ENCODE measurements around the gene VPS18.

The VPS18 gene

DNA sequence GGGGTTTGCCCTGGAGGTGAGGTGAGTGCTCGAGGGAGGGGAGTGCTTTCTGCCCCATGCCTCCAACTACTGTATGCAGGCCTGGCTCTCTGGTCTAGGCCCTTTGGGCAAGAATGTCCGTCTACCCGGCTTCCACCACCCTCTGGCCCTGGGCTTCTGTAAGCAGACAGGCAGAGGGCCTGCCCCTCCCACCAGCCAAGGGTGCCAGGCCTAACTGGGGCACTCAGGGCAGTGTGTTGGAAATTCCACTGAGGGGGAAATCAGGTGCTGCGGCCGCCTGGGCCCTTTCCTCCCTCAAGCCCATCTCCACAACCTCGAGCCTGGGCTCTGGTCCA is 44.3 kb downstream of the VPS18 start:
- DNase-seq, result no peak

DNA sequence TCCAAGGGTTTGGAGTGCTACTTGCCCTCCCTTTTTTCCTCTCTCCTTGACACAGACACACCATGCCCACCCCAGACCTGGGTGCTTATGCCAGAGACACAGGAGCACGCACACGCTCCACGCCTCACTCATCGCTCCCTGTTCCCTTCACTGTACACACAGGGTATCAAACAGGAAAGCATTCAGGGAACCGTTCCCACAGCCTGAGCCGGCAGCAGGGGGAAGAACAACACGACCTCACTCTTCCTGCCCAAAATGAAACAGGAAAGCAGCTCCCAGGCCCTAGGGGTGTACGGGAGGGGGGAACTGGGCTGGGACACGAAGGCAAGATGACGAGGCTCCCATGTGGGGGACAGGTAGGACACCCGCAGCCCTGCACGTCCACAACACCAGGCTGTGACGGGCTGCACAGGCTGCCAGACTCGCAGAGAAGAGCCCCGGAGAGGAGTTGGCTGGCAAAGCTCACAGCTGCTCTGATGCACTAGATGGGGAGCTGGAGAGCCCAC is 46.1 kb downstream of the VPS18 start:
- no peak for DNase-seq

DNA sequence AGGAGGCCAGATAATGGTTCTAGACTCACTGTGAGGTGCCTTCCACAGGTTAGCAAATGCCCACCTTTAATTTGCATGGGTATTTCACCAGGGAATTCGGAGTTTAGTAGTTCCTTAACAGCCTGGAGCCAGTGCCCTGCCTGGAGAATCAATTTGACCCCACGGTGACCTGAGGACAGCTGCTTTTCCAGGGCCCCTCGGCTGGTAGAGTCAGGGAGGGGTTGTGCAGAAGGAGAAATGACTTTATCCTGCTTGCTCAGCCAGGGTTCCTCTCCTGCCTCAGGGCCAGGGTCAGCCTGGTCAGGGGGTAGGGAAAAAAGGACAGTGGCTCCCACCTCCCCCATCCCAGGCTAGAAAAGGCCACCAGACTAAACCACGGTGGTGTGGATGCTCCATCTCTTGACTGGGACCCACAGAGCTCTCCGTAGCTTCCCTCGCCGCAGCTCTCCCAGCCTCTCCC is 46.8 kb downstream of the VPS18 start:
- DNase-seq, result peak; percentile 23

DNA sequence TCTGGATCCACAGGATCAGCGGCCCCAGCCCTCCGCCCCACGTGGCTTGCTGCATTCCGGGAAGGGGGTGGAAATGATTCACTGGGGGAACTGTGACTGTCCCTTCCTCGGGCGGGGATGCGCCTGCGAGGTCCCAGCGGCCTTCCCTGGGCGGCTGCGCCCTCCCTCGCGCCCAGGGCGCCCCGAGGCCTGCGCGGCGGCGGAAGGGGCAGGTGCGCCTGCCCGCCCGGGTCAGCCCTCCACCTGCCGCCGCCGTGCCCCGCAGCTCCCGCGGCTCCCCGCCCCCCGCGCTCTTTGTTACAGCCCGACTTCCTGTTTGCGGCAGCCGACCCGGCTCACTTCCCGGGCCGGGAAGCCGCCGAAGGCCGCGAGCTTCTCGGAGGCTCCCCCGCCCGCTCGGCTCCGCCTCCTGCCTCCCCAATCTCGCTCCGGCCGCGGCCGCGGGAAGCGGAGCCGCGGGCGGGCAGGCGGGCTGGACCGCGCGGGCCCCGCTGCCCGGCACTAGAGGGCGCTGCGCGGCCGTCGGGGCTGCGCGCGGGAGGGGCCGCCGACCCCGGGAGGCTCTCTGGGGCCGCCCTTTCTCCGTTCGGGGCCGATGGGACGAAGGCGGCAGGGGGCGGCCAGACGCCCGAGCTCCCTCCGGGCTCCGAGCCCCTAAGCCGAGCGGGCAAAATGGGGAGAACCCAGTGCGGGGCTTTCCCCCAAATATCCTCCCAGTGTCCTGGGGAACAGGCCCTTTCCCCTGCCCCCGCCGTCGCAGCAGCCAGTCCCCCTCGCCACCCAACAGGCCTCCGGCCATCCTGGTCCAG is 47.5 kb downstream of the VPS18 start:
- peak; percentile 70 for DNase-seq

DNA sequence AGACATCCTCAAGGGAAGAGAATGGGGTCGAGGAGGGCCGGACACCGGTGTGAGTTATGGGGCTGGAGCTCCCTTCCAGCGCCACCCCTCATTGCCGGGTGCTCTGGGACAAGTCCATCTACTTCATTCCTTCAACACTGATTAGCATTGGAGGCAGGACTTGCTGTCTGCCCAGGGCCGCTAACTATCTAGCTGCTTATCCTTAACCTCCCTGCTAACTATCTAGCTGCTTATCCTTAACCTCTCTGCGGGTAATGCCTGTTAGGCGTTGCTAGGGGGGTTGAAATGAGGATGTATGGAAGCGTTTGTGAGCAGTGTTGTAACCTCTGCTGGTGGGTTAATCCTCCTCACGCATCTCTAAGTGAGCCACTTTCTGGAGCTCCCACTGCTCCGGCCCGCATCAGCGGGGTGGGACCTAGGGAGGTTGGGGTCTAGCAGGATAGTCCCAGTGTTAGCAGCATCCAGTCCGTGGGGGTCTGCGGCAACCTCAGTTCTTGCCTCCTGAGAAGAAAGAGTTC is 48.1 kb downstream of the VPS18 start:
- DNase-seq, result peak; percentile 71

DNA sequence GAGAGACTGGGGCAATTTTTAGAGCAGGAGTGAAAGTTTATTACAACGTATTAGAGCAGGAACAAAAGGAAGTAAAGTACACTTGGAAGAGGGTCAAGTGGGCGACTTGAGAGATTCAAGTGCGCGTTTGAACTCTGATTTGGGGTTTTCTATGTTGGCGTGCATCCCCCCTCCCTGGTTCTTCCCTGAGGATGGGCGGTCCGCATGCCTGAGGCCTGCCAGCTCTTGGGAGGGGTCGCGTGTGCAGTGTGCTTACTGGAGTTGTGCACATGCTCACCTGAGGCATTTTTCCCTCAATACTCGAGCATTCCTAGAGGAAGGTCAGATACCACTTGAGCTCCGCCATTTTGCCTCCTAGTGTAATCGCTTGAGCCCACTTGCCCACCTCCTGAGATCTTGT is 48.6 kb downstream of the VPS18 start:
- no peak for DNase-seq

DNA sequence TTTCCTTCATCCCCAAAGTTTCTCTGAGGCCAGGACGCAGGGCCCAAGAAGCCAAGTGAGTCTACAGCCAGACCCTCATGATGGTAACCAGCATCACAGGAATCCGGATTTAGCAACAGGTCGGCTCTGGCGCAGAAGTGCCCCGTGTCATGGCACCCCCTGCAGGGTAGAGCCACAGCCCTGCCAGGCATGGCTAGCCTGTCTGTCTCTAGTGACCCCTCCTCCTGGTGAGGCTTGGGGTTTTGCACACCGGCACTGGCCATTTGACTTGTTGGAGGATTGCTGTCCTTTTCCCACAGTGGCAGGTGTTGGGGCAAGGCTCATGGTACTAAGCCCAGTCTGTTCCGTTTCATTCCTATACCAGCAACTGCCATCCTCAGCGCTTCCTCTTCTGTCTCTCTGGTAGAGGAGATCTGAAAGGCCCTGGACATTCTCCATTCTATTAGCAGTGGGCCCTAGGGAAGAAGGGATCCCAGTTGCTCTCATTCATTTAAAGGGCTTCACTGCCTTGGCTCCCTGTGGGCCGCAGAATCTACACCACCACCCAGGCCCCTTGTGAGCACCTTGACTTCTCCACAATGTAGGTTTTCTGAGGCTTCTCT is 49.6 kb downstream of the VPS18 start:
- DNase-seq, result peak; percentile 22

DNA sequence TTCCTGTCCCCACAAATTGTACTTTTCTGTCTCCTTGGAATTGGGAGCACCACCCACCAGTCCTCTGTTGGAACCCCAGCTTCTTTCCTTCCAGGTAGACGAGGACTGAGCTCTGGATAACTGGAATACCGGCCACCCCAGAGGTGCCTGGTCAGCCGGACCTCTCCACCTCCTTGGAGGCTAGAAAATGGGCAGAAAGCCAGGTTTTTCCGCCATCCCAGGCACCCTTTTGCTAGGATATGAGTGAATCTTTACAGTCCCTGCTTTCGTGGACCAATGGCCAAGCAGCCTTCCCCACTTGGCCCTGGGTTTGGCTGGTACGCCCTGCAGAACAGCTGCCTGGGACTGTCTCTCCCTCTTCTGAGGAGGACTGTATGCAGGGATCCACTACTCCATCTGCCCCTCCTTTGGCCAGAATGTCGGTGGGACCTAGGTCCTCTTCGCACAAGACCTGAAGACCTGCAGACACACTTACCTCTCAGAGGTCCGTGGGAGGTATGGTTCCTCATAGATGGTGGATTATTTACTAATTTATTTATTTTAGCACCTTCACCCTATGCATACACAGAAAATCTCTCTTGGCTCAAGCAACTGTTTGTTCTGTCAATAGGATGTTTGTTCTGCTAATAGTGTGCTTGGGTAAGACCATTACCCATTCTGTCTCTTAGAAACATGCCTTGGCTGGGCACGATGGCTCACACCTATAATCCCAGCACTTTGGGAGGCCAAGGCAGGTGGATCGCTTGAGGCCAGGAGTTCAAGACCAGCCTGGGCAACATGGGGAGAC is 50.5 kb downstream of the VPS18 start:
- DNase-seq, result no peak

DNA sequence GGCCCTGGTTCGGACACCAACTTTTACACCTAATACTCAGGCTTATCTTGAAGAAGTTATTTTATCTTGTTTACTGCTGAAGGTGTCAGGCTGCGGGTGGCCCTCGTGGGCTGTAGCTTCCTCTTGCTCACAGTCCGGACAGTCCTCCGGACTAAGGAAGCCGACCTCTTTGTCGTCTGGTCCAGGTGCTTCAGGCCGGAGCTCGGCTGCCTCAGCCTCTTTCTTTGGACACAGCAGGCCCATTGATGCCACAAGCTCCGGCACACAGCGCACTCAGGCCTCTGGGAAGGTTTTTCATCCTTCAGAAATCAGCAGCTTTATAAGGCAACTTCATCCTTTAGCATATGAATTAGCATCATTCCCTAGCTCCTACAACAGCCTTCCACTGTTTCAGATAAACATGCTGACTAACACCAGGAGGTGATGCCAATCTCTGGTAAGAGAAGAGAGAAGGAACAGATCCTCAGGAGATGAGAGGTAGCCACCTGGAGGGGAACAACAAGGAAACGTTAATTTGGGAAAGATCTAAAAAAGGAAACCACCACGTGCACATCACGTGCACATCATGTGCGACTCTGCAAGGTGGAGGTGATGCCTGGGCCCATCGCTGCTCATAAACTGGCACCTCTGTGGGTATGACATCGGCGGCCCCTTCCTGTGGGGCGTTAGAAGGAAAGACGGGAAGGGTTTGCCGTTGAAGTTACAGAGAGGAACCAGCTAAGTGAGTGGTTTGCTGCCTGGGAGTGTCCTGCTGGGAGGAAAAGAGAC is 54.6 kb downstream of the VPS18 start:
- no peak for DNase-seq

DNA sequence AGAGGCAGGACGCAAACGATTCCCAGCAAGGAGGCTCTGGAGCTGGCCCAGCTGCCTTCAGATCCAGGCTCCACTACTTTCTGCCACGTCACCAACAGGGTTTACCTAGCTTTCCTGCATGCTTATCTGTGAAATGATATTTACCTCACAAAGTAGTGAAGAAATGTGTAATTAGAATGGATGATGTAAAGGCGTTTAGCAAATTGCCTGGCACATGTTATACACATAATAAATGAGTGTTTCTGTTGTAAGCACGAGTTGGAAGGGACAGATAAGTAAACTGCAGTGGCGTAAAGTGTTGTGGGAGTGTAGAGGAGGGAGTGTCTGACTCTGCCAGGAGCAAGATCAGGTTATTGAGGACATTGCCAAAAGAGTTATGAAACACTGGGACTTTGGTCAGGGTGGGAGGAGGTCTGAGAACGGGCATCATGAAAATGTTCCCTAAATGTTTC is 55.5 kb downstream of the VPS18 start:
- no peak for DNase-seq

DNA sequence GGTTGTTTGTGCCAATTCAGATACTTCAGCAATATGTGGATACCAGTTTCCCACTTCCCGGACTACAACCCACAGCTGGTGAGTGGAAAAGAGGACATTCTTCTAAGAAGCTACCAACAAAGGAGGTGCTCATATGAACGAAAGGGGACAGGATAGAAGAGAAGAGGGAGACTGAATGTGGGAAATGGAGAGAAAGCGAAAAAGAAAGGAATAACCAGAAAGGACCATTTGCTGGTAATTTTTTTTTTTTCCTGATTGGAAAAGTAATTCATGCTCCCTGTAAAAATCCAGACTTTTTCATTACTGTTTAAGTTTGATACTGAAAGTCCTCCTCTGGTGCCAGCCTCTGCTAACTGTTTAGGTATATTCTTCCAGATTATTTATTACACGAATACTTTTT is 57.5 kb downstream of the VPS18 start:
- DNase-seq, result no peak

DNA sequence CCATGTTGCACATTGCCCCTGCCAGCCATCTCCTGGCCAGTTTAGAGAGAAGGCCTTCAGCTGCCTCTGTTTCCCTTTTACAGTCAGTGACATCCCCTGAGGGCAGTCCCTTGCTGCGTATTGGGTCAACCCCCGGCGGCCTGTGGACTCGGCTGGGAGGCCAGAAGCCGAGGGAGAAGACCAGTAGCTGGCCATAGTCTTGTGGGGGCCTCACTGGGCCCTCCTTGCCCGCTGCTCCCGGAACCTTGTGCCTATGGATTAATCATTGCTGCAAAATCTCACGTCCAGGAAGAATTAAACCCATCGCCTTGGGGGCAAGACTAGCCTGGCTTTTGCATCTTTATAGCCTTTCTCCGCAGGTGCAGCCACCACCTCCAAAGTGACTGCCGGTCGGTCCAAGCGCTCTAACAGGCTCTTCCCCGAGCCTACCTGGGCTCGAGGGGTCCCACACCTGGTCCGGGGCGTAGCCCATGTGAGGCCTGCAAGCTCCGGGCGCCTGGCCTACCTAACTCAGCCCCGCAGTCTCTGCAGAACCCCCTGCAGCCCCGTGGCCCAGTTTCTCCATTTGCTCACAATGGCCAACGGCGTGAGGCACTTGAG is 58.2 kb downstream of the VPS18 start:
- DNase-seq, result no peak

DNA sequence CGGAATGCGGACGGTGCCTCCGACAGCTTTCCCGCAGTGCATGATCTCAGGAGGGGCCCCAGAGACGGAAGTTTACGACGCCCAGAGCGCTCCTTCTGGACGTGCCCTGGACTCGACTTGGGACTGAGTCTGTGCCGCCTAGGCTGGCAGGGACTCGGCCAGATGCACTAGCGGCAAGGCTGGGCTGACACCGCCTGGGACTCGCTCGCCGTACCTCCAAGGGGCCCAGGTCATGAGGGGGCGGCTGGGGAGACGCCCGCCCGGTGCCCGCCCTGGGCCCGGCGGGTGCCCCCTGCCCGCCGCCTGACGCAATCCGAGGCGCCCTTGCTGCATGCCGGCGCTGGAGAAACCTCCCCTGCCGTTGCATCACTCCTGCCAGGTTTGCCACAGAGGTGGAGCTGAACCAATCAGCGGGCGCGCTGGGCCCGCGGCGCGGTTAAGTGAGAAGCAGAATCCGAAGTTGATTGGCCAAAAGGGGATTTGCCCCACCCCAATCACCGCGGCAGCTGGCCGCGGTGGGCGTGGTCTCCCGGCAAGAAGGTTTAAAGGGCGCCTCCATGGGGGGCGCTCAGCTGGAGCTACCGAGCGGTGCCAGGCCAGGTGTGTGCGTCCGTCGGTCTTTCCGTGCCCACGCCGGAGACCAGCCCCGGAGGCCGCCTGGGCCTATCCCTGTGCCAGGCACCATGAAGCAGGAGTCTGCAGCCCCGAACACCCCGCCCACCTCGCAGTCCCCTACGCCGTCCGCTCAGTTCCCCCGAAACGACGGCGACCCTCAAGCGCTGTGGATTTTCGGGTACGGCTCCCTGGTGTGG is 58.9 kb downstream of the VPS18 start, which contains the start of gene CHAC1:
TSS of gene CHAC1 (plus strand) at position 571 of the 812 bp plus-strand sequence. CDS start at position 684, 113 bp downstream.
- DNase-seq, result peak; percentile 96

Data from MV-4-11 (cell line).